Embryonic facial prominence (tissue), 1 donor: ENCODE measurements around the gene TXLNB.
A peak's percentile ranks its signal among the peaks of the same experiment; 100 is the strongest.
"Not testable (repeated sequence)": the region's sequence is repeated elsewhere in the genome, so short reads cannot be mapped to it uniquely, and the experiment has no call there.

ENCODE experiments used
- DNase-seq: peaks from one replicate; pipeline ENCODE4 v3.0.0-alpha.2; 2016; ENCODE audit errors: extremely low spot score

Gene TXLNB

GRCh38 chr6:139235661-139236060, 56.1 kb downstream of the TXLNB start:
- DNase-seq, result no peak

DNA sequence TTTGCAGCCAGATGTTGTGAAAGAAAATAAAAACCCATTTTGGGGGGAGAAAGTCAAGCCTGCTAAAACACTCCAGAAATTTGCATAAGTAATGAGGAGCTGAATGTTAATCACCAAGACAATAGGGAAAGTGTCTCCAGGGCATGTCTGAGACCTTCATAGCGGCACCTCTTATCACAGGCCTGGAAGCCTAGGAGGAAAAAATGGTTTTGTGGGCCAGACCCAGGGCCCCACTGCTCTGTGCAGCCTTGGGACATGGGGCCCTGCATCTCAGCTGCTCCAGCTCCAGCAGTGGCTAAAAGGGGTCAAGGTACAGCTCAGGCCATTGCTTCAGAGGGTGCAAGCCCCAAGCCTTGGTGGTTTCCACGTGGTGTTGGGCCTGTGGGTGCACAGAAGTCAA, 57.6 kb downstream of the TXLNB start:
- not testable (repeated sequence) for DNase-seq

DNA sequence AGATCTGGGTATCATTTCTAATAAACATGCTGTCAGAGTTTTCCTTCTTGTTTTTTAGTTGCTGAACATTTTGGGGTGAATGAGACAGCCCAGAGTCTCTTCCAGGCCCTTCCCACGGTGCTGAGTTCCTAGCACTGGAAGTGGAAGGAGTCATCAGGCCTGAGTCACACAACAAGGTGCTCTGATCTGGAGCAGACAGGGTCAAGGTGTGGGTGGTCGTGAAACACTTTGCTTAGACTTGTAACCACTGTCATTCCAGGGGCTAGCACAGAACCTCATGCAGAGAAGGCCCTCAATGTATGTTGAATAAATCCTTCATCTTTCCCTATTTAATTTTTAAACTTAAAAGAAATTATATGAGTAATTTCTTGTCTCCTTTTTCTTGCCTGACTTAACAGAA, 60.6 kb downstream of the TXLNB start:
- DNase-seq, result no peak

- DNase-seq, result no peak
These were observed 61.4 kb downstream of the TXLNB start for GRCh38 chr6:139230391-139230840.

GRCh38 chr6:139228387-139228786, 63.4 kb downstream of the TXLNB start:
- DNase-seq, result not testable (repeated sequence)

DNA sequence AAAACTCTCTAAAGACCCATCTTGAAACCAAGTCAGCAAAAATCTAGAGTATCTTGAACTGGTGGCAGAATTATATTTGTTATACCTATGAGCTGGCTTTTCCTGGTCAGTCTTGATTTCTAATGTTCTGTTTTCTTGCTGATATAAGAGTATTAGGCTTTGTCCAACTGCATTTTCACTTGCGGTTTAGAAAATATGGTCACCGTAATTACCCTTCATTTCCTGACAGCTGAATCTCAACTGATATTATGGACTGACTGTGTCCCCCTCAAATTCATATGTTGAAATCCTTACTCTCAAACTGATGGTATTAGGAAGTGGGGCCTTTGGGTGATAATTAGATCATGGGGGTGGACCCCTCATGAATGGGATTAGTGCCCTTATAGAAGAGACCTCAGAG, 72.1 kb downstream of the TXLNB start:
- DNase-seq, result no peak

- DNase-seq, result peak; percentile 62
These were observed 72.5 kb downstream of the TXLNB start for GRCh38 chr6:139219271-139219729.

DNA sequence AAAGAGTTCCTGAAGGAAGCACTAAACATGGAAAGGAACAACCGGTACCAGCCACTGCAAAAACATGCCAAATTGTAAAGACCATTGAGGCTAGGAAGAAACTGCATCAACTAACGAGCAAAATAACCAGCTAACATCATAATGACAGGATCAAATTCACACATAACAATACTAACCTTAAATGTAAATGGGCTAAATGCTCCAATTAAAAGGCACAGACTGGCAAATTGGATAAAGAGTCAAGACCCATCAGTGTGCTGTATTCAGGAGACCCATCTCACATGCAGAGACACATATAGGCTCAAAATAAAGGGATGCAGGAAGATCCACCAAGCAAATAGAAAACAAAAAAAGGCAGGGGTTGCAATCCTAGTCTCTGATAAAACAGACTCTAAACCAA, 79.3 kb downstream of the TXLNB start:
- not testable (repeated sequence) for DNase-seq

DNA sequence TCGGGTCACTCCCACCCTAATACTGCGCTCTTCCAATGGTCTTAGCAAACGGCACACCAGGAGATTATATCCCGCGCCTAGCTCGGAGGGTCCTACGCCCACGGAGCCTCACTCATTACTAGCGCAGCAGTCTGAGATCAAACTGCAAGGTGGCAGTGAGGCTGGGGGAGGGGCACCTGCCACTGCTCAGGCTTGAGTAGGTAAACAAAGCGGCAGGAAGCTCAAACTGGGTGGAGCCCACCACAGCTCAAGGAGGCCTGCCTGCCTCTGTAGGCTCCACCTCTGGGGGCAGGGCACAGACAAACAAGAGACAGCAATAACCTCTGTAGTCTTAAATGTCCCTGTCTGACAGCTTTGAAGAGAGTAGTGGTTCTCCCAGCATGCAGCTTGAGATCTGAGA, 81.0 kb downstream of the TXLNB start:
- not testable (repeated sequence) for DNase-seq

- DNase-seq, result no peak
These were observed 86.0 kb downstream of the TXLNB start for GRCh38 chr6:139205843-139206242.

DNA sequence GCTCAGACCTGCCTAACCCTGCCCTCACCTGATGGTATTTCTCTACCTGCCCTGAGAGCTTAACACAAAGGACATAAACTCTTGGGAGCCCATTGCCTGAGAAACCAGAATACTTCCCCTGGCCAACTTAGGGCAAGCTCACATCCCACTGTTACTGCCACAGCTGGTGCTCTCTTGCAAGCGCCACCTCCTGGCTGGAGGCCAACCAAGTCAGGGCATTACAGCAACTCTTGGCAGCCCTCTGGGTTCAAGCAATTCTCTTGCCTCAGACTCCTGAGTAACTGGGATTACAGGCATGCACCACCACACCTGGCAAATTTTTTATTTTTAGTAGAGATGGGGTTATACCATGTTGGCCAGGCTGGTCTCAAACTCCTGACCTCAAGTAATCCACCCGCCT, 86.8 kb downstream of the TXLNB start:
- no peak for DNase-seq

DNA sequence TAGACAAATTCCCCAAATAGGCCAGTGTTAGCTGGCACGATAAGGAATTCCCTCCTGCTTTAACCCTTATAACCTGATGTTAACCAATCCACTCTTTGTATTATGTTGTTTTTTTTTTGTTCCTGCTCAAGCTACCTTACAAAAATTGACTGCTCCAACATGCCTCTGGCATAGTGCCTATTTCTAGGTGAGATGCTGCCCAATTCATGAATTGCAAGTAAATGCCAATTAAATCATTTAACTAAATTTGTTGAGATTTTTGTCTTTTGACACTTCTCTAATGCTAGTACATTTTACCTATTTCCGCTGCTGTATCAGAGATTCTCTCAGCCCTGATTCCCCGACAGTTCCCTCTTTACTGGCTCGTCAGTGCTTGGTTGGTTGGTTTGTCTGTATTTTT, 90.4 kb downstream of the TXLNB start:
- no peak for DNase-seq

DNA sequence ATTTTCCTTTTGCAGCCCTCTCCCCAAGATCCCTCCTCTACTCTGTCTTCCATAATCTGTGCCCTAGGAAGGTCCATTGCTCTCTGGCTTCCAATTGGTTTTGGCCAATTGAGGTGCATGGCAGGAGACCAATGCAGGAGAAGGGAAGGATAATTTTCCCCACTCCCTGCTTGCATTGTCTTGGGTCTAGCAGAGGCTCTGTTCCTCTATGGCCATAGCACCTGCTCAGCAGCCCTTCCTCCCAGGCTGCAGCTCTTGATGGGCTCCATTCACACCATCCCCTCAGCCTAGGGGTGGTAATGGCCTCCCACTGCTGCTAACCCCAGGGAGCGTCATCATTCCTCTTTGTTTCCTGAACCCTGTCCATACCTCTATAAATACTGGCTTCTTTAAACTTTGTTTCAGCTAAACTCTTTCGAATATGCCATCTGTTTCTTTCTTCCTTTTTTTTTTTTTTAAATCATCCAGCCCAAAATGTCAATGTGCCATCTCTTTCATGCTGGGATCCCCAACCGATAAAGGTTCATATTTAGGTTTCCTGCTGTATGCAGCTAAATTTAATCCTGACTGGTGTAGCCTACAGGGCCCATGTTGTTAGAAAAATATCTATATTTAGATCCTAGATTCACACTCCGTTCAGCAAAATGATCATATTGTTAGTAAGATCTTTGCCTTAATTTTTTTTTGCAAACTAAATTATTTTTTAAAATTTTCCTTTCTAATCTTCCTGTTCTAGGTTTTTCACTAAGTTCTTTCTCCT, 93.1 kb downstream of the TXLNB start:
- DNase-seq, result no peak

DNA sequence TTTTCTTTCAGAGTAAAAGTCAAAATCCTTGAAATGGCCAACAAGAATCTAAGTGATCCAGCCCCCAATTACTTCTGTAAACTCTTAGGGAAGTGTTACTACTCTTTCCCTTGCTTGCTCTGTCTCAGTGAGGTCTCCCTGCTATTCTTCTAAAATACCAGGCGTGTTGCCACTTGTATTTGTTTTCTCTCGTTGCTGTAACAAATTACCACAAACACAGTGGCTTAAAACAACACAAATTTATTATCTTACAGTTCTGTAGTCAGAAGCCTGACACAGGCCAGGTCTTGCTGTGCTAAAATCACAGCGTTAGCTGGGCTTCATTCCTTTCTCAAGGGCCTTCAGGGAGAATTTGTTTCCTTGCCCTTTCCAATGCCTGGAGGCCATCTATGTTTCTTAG, 97.1 kb downstream of the TXLNB start:
- no peak for DNase-seq
